Memory B cell (primary cell): ENCODE measurements around the gene METTL14.
A peak's percentile ranks its signal among the peaks of the same experiment; 100 is the strongest.

Source experiments
- ATAC-seq: fragments of 150-1000 bp; cut with Tn5 transposase; 2 replicates; pipeline ENCODE4 v1.10.0; 2021; ENCODE audit warnings: low read depth, mild to moderate bottlenecking, moderate library complexity
- DNase-seq, 2 donors: peaks; one replicate each; pipeline ENCODE4 v3.0.0; 2022; ENCODE audit warnings: low spot score in 2 of 2
- H3K27ac Mint-ChIP-seq: one replicate; pipeline ENCODE4 v1.8.0; 2022; ENCODE audit warnings: mild to moderate bottlenecking, moderate library complexity, mixed read lengths
- H3K27me3 Mint-ChIP-seq: one replicate; pipeline ENCODE4 v1.8.0; 2022; ENCODE audit warnings: mixed read lengths
- H3K36me3 Mint-ChIP-seq: one replicate; pipeline ENCODE4 v1.8.0; 2022; ENCODE audit warnings: mild to moderate bottlenecking, mixed read lengths
- H3K4me1 Mint-ChIP-seq: one replicate; pipeline ENCODE4 v1.8.0; 2022; ENCODE audit warnings: mixed read lengths
- H3K4me3 Mint-ChIP-seq: one replicate; pipeline ENCODE4 v1.8.0; 2022; ENCODE audit warnings: mild to moderate bottlenecking, moderate library complexity, mixed read lengths
- H3K9me3 Mint-ChIP-seq: one replicate; pipeline ENCODE4 v1.8.0; 2022; ENCODE audit warnings: mixed read lengths

The METTL14 gene

DNA sequence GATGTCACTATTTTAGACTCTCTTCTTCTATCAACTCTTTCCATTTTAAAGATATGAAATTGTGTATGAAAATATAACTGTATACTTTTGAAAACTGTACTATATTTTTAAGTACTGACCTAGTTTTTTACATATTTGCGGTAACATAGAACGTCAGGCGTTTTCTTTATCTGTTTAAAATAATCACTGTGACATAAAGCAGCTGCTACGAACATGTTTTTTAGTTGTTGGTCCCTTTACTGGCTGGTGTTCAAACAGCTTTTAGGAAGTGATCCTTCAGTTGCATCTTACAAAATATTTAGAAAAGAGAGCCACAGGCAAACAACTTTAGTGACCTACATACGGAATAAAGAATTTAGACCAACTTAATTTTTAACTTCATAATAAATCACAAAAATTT lies 73.1 kb downstream of the METTL14 start:
- DNase-seq, result no peak
- Mint-ChIP-seq H3K4me1 (peaks cover 24% of the 10 kb centered on the region), H3K27ac (no peak overlapping the region), H3K9me3 (no peaks in the 10 kb centered on the region), H3K4me3 (no peak overlapping the region), H3K27me3 (no peaks in the 10 kb centered on the region), H3K36me3 (peaks cover 14% of the 10 kb centered on the region)
- no peak for ATAC-seq

DNA sequence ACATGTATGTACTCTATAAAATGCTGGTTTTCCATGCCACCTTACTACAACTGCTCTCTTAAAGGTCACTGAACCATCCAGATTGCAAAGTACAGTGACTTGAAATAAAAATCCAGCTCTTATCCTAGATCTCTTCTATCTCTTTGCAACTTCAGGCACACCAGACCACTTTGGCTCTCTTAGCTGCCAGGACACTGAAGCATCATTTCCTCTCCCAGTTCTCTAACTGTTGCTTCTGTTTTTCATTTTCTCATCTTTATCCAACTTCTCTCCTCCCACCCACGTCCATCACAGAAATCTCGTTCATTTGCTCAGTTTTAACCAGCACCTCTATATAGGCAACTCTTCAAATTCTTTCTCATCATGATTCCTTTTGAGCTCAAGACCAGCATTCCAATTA lies 74.3 kb downstream of the METTL14 start:
- DNase-seq, result no peak
- Mint-ChIP-seq H3K27ac (peak overlapping the region; percentile 19), H3K4me1 (peaks cover 21% of the 10 kb centered on the region), H3K36me3 (peaks cover 20% of the 10 kb centered on the region), H3K27me3 (no peaks in the 10 kb centered on the region), H3K9me3 (no peaks in the 10 kb centered on the region), H3K4me3 (no peak overlapping the region)
- ATAC-seq, result no peak

DNA sequence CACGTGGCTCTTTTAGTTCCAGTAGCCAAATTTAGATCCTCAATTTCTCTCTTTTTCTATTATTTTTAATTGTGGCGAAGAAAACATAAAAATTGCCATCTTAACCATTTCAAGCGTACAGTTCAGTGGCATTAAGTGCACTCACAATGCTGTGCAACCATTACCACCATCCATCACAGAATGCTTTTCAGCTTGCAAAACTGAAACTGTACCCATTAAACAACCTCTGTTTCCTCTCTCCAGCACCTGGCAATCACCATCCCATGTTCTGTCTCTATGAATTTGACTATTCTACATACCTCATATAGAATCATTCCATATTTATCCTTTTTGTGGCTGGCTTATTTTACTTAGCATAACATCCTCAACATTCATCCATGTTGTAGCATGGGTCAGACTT lies 74.9 kb downstream of the METTL14 start:
- Mint-ChIP-seq H3K36me3 (peaks cover 20% of the 10 kb centered on the region), H3K27ac (peak overlapping the region; percentile 32), H3K4me3 (peak overlapping the region; percentile 37), H3K27me3 (no peaks in the 10 kb centered on the region), H3K4me1 (peaks cover 21% of the 10 kb centered on the region), H3K9me3 (no peaks in the 10 kb centered on the region)
- peak; percentile 38 for ATAC-seq
- DNase-seq, result no peak

DNA sequence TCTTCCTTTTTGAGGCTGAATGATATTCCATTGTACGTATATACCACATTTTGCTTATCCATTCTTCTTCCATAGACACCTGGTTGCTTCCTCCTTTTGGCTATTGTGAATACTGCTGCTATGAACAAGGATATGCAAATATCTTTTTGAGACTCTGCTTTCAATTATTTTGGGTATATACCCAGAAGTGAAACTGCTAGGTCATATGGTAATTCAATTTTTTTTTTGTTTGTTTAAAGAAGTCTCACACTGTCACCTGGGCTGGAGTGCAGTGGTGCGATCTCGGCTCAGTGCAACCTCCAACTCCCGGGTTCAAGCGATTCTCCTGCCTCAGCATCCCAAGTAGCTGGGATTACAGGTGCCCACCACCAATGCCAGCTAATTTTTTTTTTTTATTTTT lies 75.3 kb downstream of the METTL14 start:
- peaks cover 20% of the 10 kb centered on the region for H3K36me3 Mint-ChIP-seq
- peak; percentile 97 for ATAC-seq

GRCh38 chr4:118761397-118762016 lies 76.3 kb downstream of the METTL14 start:
- Mint-ChIP-seq H3K4me1 (peaks cover 21% of the 10 kb centered on the region), H3K36me3 (peaks cover 20% of the 10 kb centered on the region), H3K9me3 (no peaks in the 10 kb centered on the region), H3K27ac (no peak overlapping the region), H3K27me3 (no peaks in the 10 kb centered on the region), H3K4me3 (peak overlapping the region; percentile 3)
- no peak for ATAC-seq
- no peak for DNase-seq

More for the DNA sequence above, 75.3 kb downstream of the METTL14 start:
- Mint-ChIP-seq H3K9me3 (no peaks in the 10 kb centered on the region), H3K4me3 (peak overlapping the region; percentile 37), H3K27ac (peak overlapping the region; percentile 32), H3K4me1 (peaks cover 21% of the 10 kb centered on the region), H3K27me3 (no peaks in the 10 kb centered on the region)
- DNase-seq, result peak; percentile 9 to 28

DNA sequence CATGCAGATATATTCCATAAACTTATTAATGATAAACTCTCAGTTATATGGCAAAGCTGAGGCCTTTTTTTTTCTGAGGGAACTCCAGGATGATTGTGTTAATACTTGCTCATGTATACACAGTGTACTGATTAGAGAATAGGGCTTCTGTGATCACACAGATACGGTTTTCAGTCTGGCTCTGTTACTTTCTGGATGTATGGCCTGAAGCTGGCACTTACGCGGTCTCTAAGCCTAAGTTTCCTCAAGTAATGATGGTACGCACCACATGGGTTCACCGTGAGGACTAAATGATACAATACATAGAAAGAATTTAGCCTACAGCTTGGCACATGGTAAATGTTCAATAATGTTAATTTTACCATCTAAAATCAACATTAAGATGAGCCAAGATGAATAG lies 77.0 kb downstream of the METTL14 start:
- H3K36me3 Mint-ChIP-seq, result peaks cover 22% of the 10 kb centered on the region
- no peak for DNase-seq
- no peak overlapping the region for H3K4me3 Mint-ChIP-seq
- H3K9me3 Mint-ChIP-seq, result no peaks in the 10 kb centered on the region
- H3K27ac Mint-ChIP-seq, result no peak overlapping the region
- ATAC-seq, result no peak
- H3K27me3 Mint-ChIP-seq, result no peaks in the 10 kb centered on the region
- peaks cover 21% of the 10 kb centered on the region for H3K4me1 Mint-ChIP-seq

DNA sequence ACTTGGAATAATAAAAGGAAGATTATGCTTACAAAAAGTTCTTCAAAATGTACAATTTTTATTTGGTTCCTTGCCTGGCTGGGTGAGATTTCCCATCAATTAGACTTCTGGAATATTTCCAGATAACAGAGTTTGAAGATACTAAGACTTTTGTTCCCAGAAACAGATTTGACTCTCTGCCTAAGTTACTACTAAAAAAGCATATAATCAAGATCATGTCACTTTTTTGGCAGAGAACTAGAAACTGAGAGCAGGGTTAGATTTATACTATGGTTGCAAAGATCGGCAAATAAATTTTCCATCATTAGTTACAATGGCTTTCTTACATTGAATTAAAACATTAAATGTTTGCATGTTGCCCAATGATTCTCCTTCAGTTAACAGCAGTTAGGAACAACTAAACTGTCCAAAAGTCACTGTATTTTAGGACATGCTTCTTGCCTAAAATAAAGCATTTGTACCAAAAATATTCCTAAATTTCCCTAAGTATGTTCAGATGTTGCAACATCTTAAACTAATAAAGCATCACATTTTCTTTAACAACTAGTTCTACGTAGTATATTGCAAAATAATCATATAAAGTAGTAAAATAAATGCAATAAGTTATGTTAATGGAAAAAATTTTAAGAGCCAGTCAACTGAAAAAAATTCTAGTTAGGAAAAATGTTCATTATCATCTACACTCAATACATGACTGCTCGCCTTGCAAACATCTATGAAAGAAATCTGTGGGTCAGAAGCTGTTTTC lies 77.7 kb downstream of the METTL14 start:
- Mint-ChIP-seq H3K9me3 (no peaks in the 10 kb centered on the region), H3K27ac (no peak overlapping the region), H3K4me1 (peaks cover 21% of the 10 kb centered on the region), H3K36me3 (peaks cover 22% of the 10 kb centered on the region), H3K4me3 (no peak overlapping the region), H3K27me3 (no peaks in the 10 kb centered on the region)
- no peak for ATAC-seq
- DNase-seq, result no peak
